HG02759 (cell line): ENCODE measurements around the gene CDH22.

Experiments used
- ATAC-seq: cut with Tn5 transposase; IDR thresholded peaks from one replicate; pipeline ENCODE4 v1.9.1; 2021; ENCODE audit warnings: mild to moderate bottlenecking, moderate library complexity; ENCODE audit not compliant: unreplicated experiment

CDH22 gene

GRCh38 chr20:46249671-46250070 is 58.6 kb downstream of the CDH22 start:
- ATAC-seq = no peak

DNA sequence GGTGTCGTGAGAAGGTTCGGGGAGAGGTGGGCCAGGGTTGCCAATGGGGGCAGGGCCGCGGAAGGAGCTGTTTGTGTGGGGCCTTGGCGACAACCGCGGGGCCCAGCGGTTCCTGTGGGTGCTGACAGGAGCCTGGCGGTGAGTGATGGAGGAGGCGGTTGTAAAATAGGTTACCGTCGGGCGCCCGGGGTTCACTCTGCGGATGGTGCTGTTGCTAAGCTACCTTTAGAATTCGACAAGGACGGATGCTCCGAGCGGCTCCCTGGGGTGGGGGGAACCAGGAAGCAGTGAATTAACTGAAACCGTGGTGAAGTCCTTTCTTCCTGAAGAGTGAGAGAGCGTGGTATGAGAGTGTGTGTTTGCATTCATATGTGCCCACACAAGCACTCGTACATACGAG is 61.7 kb downstream of the CDH22 start:
- ATAC-seq = no peak

- no peak for ATAC-seq
These were observed 64.3 kb downstream of the CDH22 start for GRCh38 chr20:46243707-46244628.

DNA sequence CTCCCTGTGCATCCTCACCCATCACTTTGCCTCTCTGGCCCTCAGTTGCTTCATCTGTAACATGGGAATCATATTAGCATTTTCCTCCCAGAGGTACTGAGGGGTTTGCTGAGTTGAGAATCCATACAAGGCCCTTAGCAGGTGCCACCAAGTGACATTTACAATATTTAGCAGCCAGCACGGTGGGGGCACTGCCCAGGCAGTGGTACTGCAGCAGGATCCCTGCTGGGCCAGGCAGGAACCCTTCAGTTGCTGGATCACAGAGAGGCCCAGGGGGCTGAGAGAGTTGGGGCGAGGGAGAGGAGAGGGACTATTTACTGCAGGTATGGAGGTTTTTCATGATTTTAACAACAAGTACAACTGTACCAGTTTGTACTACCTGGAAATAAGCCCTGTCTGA is 65.9 kb downstream of the CDH22 start:
- no peak for ATAC-seq

DNA sequence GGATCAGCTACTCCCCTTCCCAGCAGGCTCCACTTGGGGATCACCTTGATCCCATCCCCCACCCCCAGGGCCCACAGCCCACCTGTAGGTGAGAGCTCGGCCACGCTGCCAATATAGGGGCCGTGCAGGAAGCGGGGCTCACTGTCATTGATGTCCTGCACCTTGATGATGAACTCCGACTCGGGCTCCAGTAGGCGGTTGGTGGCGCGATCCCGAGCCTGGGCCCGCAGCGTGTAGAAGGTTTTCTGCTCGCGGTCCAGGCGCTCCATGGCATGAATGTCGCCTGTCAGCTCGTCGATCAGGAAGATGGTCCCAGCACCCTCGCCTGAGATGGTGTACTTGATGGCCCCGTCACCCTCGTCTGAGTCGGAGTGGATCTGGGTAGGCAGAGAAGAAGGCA is 67.4 kb downstream of the CDH22 start:
- ATAC-seq = no peak

- ATAC-seq = no peak
These were observed 68.2 kb downstream of the CDH22 start for GRCh38 chr20:46240065-46240464.

DNA sequence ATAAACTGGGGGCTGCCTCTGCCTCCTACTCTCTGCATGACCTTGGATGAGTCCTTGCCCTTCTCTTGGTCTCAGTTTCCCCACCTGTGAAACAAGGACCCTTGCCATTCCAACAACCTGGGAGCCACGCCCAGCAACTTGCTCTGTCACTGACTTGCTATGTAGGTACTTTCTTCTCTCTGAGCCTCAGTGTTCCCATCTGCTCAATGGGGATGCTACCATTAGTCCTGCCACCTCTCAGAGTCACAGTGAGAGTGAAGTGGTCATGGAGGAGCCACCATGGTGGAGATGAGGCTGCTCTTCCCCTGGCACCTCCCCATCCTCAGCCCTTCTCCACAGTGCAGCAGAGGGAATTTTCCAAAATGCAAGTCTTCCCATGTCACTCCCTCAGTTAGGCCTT is 70.6 kb downstream of the CDH22 start:
- no peak for ATAC-seq

DNA sequence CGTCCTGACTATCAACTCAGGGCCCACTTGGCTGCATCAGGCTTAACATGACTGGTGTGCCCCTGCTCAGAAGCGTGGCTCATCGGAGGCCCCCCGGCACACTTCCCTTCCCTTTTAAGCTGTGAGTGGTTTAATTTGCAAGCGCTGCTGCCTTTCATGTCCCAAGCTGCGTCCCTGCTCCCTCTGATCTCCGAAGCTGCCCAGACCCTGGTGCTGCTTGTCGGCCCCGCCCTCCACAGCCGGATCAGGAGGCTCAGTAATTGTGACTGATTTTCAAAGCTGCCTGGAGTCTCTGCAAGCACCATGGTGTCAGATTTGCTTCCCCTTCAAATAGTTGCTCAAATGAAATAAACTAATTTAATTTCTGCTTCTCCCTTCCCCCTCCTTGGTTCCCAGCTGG is 71.1 kb downstream of the CDH22 start:
- ATAC-seq = no peak

- no peak for ATAC-seq
These were observed 73.2 kb downstream of the CDH22 start for GRCh38 chr20:46235077-46235476.

DNA sequence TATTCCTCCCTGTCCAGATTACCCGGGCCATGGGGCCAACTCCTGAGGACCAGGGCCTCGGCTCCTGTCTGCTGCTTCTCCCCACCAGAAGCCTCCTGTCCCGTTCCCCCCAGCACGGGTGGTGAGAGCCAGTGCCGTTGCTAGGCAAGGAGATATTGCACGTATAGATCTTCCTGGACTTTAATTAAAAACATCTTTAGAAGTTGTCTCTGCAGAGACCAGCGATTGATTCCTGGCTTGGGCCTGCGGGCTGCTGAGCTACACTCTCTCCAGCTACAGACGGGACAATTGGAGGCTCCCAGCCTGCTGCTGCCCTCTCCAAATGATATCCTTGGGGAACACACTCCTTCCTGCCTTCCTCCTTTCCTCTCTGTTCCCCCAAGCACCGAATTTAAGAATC is 74.6 kb downstream of the CDH22 start:
- ATAC-seq = no peak

DNA sequence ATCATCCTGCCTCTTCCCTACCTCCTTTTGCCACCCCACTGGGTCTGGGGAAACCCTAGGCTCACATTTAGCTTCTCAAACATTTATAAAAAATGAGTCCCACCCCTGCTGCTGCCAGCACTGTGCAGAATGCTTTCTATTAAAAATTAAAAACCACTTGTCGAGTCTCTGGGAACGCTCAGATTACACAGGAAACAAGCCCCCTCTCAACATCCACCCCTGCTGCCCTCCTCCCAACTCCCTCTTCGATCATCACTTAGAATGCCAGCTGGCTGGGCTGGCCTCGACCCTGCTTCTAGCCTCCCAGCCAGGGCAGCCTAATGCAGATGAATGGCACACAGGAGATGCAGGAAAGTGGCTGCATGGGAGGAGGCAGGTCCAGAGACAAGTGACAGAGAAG is 75.8 kb downstream of the CDH22 start:
- ATAC-seq = no peak

- ATAC-seq = no peak
These were observed 77.5 kb downstream of the CDH22 start for GRCh38 chr20:46230801-46231282.

- ATAC-seq = no peak
These were observed 78.2 kb downstream of the CDH22 start for GRCh38 chr20:46230106-46230491.

DNA sequence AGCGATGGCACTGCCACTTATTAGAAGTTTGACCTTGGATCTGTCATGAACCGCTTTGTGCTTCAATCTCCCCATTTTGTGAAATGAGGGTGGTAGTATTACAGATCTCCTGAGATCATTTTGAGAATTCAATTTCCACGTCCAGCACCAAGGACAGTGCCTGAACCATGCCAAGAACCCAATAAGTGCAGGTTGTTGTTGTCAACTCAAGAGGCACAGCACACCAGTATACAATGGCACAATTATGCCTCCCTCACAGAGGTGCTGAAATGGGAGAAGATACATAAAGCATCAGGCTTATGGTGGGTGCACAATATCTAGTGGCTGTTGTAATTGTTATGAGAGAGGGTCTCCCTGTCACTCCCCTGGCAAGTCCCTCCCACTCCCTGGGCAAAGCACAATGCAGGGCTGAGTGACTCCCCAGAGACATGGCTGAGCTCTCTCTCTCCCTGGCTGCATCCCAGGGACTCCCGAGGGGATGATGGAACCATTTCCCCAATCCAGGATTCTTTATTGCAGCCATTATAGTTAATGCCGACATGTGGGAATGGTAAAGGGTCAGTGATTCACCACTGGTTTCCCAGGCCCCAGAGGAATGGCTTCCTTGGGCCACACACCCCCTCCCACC is 78.7 kb downstream of the CDH22 start:
- no peak for ATAC-seq

- ATAC-seq = no peak
These were observed 79.6 kb downstream of the CDH22 start for GRCh38 chr20:46228670-46229069.

- ATAC-seq = no peak
These were observed 81.0 kb downstream of the CDH22 start for GRCh38 chr20:46227272-46227767.

DNA sequence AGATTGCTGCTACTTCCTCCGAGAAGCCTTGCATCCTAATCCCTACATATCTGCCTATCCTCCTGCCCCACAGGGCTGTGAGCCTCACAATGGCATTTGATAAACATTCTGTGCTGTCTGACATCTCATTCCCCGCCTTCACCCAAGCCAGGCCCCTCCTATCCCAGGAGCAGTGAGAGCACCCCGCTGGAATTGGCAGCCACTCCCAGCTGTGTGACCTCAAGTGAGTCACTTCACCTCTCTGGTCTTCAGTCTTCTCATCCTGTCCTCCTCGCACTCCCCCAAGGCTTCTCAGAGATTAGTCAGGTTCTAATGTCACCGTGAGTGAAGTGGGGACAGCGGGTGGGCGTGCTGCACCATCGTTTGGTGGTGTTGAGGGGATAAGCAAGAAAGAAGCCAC is 81.7 kb downstream of the CDH22 start:
- ATAC-seq = no peak

DNA sequence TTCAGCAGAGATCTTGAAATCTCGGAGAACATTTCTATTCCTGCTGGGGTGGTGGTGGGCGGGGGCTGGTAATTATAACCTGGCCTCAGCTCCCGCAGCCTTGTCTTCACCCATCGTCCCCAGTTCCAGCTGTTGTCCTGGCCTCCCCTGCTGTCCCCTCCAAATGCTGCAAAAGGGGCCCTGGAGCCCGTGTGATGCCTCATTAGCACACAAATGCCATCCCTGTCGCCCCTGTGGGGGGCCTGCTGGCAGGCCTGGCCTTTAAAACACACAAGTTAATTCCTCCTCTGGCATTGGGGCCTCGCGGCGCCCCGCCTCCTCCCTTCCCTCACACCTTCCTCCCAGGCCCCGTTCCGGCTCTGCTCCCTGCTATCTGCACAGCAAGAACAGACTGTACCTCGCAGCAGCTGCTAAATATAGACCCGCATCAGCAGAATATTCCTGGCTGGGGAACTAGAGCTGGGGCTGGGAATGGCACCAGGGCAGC is 85.7 kb downstream of the CDH22 start:
- ATAC-seq = no peak

DNA sequence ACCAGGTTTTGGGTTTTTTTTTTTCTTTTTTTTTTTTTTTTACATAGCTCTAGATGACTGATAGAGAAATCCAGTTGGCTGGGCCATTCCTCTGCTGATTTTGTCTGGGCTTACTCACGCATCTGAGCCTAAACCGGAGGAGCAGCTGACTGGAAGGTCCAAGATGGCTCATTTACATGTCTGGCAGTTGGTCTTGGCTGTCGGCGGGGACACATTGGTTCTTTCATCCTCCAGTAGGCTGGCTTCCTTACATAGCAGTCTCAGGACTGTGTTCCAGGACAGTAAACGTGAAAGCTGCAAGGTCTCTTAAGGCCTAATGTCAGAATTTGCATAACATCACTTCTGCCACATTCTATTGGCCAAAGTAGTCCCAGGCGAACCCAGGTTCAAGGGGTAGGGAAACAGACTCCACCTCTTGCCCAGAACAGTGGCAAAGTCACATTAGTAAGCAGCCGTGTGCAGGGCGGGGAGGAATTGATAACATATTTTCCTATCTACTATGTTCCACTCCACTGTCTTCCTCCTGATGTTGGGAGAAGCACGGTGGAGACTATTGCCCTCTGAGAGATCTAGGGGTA is 87.0 kb downstream of the CDH22 start:
- no peak for ATAC-seq

DNA sequence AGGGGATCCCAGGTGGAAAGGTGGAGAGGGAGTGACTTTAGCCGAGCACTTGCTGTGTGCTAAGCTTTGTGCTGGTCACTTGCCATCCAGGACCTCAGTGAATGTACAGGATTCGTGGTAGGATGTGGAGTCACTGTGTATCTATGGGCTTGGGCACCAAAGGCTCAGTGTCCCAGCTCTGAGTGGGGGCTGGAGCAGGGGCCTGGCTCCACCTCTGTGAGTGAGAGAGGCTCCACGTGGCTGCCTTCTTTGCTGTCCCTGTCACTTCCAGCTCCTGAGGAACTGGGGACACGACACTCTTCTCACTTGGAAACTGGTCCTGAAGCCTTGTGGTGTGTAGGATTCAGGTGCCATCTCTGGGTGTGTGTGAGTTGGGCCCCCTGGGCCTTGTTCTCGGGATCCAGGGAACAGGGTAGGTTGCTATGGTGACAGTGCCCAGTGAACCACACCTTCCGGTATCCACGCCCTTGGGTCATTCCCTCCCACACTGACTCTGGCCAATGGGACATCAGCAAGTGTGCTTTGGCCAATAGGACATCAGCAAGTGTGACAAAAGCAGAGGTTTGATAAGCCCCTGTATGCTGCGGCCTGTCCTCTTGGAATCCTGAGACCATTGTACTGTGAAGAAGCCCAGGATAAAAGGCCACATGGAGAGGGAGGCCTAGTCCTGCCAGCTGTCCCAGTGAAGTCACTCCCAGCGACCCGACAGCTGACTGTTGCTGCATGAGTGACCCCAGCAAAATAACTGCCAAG is 87.7 kb downstream of the CDH22 start:
- no peak for ATAC-seq

GRCh38 chr20:46219920-46220319 is 88.4 kb downstream of the CDH22 start:
- ATAC-seq = no peak
